ENCODE measurements around the gene ANKRD31. TPM values are rescaled to one million over a fixed set of nuclear protein-coding genes. Genes with fewer than 3 reads are reported as not detected.
A peak's percentile ranks its signal among the peaks of the same experiment; 100 is the strongest.

The ANKRD31 gene
- total RNA-seq, 1 experiment from 2014 or later: 0.11 TPM

DNA sequence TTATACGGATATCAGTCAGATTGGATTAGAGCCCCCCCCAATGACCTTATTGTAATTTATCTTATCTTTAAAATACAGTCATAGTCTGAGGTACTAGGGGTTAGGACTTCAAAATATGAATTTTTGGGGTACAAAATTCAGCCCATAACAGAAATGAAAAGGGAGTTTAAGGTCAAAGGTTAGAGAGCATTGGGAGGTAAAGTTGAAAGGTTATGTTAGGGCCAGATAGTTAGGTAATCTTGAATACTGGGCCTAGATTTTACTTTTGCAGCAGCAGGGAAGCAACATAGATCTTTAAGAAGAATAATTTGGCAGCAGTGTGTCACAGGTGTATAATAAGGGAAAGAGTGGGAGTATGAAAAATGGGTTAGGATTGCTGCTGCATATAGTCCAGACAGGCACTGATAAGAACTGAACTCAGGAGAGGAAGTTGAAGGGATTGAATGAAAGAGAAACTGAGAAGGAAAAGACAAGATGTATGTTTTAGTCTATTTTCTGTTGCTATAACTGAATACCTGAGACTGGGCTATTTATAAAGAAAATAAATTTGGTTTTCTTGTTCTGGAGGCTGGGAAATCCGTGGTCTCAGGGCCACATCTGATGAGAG is 173.7 kb downstream of the ANKRD31 start:
- no peak for DNase-seq (ENCODE audit: low read depth)

GRCh38 chr5:75059912-75060545 is 176.6 kb downstream of the ANKRD31 start:
- no peak for DNase-seq (ENCODE audit: low read depth)

DNA sequence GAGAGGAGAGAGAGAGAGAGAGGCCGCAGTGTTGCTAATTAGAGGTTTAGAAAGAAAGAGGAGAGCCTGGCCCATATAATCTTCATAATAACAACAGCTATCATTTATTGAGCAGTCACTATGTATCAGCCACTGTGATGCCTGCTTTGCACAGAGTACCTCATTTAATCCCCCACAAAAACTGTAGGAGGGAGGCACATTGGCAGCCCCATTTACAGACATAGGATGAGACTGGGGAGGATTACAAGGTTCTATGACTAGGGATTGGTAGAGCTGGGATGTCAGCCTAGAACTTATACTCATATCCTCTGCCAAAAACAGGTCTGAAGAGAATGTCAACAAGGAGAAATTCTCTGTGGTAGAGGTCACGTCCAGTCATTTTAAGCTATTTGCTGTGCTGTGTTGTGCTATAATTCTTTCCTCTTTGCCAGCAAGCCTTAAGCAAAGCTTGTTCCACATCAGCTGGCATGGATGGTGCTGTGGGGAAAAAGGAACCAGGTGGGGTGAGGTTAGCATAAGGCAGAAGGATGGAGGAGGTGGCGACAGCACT is 177.6 kb downstream of the ANKRD31 start:
- no peak for DNase-seq (ENCODE audit: low read depth)

DNA sequence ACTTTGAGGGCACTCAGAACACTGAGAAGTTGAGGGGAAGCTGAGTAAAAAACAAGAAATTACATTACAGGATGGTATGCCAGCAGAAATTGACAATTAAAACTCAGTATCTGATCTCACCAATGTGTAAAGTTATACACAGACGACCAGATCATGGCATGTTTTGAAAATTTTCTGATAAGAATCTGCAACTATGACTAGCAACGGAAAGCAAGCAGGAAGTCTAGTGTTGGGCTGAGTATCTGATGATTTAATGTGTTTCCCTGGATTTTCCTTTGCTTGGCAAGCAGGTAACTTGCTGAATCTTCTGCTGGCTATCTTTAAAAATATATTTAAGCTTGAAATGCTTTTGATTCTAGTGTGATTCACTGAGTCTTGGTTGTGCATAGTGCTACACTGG is 179.1 kb downstream of the ANKRD31 start:
- no peak for DNase-seq (ENCODE audit: low read depth)

DNA sequence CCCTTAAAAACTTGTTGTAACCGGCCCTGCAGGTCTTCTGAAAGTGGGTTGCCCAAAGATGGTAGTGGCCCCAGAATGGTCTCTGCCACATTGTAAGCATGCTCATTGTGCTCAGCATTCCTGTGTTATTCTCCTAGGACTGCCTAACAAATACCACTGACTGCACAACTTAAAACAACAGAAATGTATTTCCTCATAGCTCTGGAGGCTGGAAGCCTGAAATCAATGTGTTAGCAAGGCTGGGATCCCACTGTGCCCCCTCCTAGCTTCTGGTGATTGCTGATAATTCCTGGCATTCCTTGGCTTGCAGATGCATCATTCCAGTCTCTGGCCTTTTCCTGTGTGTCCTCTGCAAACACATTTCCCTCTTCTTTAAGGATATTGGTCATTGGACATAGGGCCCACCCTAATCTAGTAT is 180.9 kb downstream of the ANKRD31 start:
- DNase-seq (ENCODE audit: low read depth): no peak

GRCh38 chr5:75054134-75054930 is 182.3 kb downstream of the ANKRD31 start:
- peak; percentile 48 for DNase-seq (ENCODE audit: low read depth)

DNA sequence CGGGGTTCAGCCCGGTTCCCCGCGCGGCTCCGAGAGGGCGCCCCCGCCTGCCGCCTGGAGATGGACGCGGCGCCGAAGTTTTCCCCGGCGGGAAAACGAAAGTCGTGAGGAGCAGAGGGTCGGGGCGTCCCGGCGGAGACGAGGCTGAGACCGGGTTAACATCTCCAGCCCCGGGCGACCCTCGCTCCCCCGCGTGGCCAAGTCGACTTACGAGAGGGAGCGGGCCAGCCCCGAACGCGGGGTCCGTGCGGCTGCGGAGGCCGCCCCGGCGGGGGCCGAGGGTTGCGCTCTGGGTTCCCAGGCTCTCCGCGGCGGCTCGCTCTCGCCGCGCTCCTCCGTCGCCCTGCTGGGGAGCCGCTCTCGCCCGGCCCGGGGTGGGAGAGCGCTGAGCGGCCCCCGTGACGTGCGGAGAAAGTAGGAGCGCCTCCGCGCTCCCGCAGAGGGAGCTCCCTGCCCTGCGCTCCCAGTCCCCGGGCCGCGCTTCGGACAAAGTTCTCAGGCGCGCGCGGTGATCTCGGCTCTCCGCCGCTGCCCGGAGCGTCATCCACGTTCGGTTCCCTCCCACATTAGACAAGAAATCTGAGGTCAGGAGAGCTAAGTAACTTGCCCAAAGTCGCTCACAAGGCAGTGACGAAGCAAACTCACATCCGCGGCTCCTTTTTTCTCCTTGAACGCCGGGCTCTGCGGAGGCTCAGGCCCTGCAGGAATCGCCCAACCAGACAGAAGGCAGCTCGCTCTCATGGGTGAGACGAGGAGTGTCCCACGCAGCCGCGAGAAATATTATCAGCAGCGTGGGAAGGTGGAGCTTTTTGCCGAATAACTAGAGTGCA is 183.2 kb downstream of the ANKRD31 start:
- DNase-seq (ENCODE audit: low read depth): peak; percentile 86

GRCh38 chr5:75053054-75053303 is 183.7 kb downstream of the ANKRD31 start:
- DNase-seq (ENCODE audit: low read depth): no peak

DNA sequence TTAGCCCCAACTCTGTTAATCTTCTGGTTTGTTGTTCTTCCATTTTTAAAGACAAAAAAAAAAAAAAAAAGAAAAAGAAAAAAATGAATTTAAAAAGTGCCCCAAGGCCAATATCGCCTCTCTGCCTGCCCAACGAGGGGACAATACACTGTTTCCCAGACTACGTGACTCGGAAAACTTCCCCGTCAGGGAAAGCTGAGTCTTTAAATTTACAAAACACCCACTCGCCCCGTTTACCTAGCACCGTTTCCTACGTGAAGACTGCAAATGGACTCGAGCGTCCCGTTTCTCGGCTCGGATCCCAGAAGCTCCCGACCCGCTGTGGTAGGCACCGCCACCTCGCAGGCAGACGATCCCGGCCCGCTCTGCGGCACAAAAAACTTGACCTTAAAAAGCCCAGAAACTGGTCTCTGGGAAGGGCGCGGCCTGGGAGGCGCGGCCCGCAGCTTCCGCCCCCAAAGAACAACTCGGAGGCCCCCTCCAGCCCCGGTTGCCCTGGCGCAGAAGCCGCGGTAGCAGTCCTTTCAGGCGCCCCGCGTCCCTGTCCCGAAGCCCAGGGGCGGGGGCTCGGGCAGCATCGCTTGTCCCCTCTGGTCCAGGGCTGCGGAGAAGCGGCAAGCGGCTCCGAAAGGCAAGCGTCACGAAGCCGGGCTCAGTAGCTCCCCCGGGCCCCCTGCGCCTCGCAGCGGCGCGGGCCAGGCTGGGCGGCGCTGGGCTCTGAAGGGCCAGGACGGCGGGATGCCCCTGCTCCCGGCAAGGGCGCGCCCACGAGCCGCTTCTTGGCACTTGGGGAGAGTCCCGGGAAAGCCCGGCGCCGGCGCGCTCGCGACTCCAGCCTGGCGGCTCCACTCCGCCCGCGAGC is 184.3 kb downstream of the ANKRD31 start, which contains the start of gene GCNT4:
TSS of gene GCNT4 (minus strand) at position 367 of the 862 bp plus-strand sequence. CDS start 22,521 bp downstream, outside the sequence.
- peak; percentile 72 for DNase-seq (ENCODE audit: low read depth)

DNA sequence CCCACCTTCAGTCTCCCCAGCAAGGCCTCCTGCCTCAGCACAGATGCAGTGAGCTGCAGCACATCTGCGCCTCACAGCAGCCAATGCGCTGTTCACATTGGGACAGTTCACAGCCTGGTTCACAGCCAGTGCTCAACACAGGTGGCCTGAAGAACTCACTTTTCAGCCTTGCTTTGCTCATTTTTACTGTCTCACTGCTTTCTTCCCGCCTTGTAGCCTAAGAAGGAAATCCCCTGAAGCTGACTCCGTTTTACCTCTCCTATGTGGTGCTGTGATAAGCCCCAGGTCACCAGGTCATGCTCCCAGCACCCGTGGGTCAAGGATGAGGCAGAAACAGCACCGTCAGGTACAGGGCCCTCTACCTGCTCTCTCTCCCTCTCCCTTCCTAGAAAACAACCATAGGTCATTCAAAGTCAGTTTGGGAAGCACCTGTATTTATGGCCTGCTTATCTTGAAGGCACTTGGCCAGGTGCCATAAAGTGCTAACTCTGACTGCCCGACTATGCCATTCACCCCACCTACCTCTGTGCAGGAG is 185.4 kb downstream of the ANKRD31 start:
- DNase-seq (ENCODE audit: low read depth): no peak

GRCh38 chr5:75050415-75050814 is 186.3 kb downstream of the ANKRD31 start:
- peak; percentile 52 for DNase-seq (ENCODE audit: low read depth)

DNA sequence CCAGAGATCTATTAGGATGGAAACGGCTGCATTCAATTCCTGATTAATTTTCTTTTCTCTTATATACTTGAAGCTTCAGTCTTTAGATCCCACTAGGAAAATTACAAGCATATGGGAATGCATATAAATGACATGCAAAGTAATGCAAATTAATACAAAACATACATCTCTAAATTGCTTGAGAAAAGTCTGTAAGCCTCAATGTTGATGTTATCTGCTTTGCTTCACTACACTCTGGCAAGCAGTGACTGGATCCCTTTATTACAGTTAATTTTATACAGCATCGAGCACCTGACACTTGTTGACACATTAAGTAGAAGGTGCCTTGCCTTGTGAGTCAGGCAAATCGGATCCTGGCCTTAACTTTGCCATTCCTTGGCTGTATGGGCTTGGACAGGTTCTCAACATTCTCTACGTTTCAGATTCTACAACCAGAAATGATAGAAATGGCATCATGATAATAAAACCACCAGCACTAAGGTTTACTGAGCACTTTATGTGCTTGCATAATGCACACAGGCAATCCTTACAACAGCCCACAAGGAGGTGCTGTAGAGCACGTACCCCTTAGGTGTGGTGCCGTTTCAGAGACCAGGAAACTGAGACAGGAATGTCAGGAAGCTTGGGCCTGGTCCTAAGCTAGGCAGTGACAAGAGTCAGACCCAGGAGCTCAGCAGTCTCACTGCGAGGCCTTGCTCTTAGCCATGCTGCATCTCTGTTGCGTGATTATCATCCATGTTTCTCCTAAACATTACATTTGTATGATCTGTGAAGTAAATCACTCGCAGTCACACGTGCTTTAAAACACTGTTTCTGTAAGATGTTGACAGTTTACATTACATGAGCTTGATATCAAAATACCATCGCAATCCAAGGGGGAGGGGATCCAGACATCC is 187.0 kb downstream of the ANKRD31 start:
- DNase-seq (ENCODE audit: low read depth): peak; percentile 76

GRCh38 chr5:75048457-75048953 is 188.2 kb downstream of the ANKRD31 start:
- DNase-seq (ENCODE audit: low read depth): no peak

- no peak for DNase-seq (ENCODE audit: low read depth)
Observed at GRCh38 chr5:75047356-75047755, 189.3 kb downstream of the ANKRD31 start.

- DNase-seq (ENCODE audit: low read depth): no peak
Observed at GRCh38 chr5:75046366-75047142, 190.1 kb downstream of the ANKRD31 start.

DNA sequence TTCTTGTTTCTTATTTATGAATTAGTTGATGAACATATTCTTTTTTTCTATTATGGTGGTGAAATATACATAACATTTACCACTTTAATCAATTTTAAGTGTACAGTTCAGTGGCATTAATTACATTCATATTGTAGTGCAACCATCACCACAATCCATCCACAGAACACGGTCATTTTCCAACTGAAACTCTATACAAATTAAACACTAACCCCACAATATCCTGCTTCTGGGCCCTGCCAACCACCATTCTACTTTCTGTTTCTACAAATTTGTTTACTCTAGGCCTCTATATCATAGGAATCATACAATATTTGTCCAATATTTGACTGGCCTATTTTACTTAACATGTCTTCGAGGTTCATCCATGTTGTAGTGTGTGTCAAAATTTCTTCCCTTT is 191.6 kb downstream of the ANKRD31 start:
- no peak for DNase-seq (ENCODE audit: low read depth)

- DNase-seq (ENCODE audit: low read depth): no peak
Observed at GRCh38 chr5:75044406-75044805, 192.3 kb downstream of the ANKRD31 start.

- no peak for DNase-seq (ENCODE audit: low read depth)
Observed at GRCh38 chr5:75043633-75044264, 192.9 kb downstream of the ANKRD31 start.

All from Daoy (cell line).